Endometrial microvascular endothelial cells (primary cell): ENCODE data around the gene OXA1L. TPM values are rescaled to one million over a fixed set of nuclear protein-coding genes. Genes with fewer than 3 reads are reported as not detected.

Source experiments
- in situ Hi-C: cut with HindIII; loops from 2 replicates; pipeline ENCODE4 v1.10.0; 2017; ENCODE audit warnings: low sequenced_read_pairs, low pct_unique_long_range_greater_than_20kb; ENCODE audit errors: inconsistent ontology term
- total RNA-seq: library from RNA; depleted of rRNA; stranded (reverse); fragments of >200 nt; gene quantifications from one replicate; pipeline ENCODE4 v1.2.3, GENCODE V29; 2015; ENCODE audit errors: inconsistent ontology term

Gene OXA1L
- total RNA-seq, 1 donor from 2014 or later, result 203 TPM

- in situ Hi-C loops, result no loop called here
Observed at GRCh38 chr14:22819151-22819988, 52.9 kb downstream of the OXA1L start.

- in situ Hi-C loops, result no loop called here
Observed at GRCh38 chr14:22820731-22821130, 54.2 kb downstream of the OXA1L start.

- in situ Hi-C loops, result no loop called here
Observed at GRCh38 chr14:22821193-22822015, 54.9 kb downstream of the OXA1L start.

- in situ Hi-C loops, result no loop called here
Observed at GRCh38 chr14:22822016-22822570, 55.6 kb downstream of the OXA1L start.

Other genes with a start within 250 kb of the OXA1L start
- gene DAD1, start 177.5 kb upstream of the OXA1L start, total RNA-seq, result 480 TPM
- 15.4 TPM for gene ABHD4, start 168.4 kb upstream of the OXA1L start, total RNA-seq
- gene OR6J1, start 122.3 kb upstream of the OXA1L start, total RNA-seq, result not detected
- 20.1 TPM for gene SLC7A7, start 48.7 kb downstream of the OXA1L start, total RNA-seq
- 310 TPM for gene MRPL52, start 63.2 kb downstream of the OXA1L start, total RNA-seq
- gene MMP14, start 69.9 kb downstream of the OXA1L start, total RNA-seq, result 416 TPM
- gene LRP10, start 105.1 kb downstream of the OXA1L start, total RNA-seq, result 136 TPM
- gene REM2, start 116.5 kb downstream of the OXA1L start, total RNA-seq, result not detected
- gene RBM23, start 152.5 kb downstream of the OXA1L start, total RNA-seq, result 112 TPM
- gene PRMT5, start 162.7 kb downstream of the OXA1L start, total RNA-seq, result 91.2 TPM
- gene HAUS4, start 190.4 kb downstream of the OXA1L start, total RNA-seq, result 72.8 TPM
- 62.3 TPM for gene AJUBA, start 215.9 kb downstream of the OXA1L start, total RNA-seq
- 7.4 TPM for gene C14orf93, start 243.5 kb downstream of the OXA1L start, total RNA-seq